COLO829 (cell line): Measurements from ENCODE around the gene CTNNBIP1.

Experiments
- DNase-seq: peaks from one replicate; pipeline ENCODE4 v3.0.0; 2012; ENCODE audit warnings: low spot score

The CTNNBIP1 gene

DNA sequence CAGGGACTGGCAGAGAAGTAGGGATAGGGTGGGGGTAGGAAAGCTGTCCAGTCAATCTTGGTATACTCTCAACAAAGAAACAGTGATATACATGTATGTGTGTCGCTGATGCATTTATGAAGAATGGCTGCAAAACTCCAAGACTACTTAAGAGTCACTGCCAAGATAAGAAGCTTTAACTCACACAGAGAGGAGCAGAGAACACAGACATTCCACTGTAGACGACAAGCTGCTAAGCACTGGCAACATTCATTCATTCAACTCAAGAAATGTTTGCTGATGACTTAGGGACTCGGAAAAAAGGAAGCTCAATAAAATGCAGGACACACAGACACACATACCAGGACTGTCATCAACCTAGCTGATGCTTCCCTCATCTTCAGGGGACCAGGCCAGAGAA, 5.5 kb downstream of the CTNNBIP1 start:
- no peak for DNase-seq

- no peak for DNase-seq
Measured at GRCh38 chr1:9903801-9904527, 6.1 kb downstream of the CTNNBIP1 start.

GRCh38 chr1:9902060-9902452, 8.0 kb downstream of the CTNNBIP1 start:
- no peak for DNase-seq

DNA sequence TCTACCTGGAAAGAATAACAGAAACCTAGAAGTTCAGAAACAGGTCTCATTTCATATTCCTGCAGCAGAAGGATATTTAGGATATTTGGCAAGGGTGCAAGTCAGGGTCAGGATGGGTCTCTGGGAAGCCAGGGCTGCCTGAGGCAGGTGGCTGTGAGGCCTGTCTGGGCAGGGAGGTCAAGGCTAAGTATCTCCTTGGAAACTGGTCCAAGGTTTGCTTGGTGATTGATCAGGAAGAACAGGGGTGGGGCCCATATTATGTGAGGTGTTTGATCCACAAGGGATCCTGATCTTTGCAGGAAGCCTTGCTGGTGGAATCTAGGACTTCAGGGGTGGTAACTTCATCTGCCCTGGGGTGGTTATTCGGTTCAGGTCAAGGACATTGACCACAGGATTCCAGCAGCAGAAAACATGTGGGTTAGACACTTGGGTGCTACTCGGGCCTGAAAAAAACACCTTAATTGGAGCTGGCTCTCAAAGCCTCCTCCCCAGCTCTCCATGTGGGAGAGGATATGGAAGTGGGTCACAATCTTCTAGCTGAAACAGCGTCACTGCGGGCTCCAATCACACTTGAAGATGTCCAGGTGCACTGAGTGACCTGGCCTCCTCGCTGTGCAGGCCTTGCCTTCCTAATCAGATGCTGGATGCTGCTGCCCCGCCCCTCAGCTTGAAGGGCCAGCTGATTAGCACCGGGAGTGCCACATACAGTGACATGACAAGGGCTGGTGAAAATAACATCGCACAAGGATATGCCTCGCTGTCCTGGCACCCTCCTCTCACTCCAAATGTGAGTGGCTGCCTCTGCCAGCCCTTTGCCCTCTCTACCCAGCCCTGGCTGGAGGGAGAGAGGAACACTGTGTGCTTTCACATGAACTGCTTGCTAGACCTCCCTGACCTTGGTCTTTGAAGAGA, 8.7 kb downstream of the CTNNBIP1 start:
- no peak for DNase-seq

- DNase-seq, result no peak
Measured at GRCh38 chr1:9900142-9901043, 9.7 kb downstream of the CTNNBIP1 start.

DNA sequence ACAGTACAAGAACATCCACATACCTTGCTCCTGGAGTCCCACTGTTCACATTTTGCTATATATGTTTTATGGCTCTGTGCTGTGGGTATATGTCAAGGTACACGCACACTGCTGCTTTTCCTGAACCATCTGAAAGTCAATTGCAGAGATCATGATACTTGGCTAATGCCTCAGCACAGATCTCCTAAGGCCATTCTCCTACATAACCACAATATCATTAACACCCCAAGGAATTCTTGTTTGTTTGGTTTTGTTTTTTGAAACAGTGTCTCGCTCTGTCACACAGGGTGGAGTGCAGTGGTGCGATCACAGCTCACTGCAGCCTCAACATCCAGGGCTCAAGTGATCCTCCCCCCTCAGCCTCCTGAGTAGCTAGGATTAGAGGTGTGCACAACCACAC, 16.0 kb downstream of the CTNNBIP1 start:
- no peak for DNase-seq

GRCh38 chr1:9892563-9893528, 17.2 kb downstream of the CTNNBIP1 start:
- peak; percentile 34 for DNase-seq

GRCh38 chr1:9891207-9891606, 18.9 kb downstream of the CTNNBIP1 start:
- no peak for DNase-seq

- peak; percentile 68 for DNase-seq
Measured at GRCh38 chr1:9890224-9890731, 19.8 kb downstream of the CTNNBIP1 start.

DNA sequence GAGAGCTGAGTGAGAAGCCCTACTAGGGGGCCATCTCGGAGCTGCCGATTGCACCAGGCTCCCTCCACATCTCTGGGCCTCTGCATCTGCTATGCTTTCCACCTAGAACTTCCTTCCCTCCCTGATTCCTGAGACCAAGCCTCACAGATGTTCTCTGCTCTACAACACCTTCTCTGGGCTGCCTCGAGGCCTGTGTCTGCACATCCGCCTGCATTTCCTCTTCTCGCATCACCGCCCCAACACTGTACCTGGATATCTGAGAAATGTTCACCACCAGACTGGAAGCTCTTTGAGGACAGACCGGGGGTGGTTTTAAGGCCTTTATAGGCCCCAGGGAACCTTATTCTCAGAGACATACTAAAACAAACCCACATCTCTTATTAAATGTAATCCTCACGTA, 20.7 kb downstream of the CTNNBIP1 start:
- DNase-seq, result no peak

DNA sequence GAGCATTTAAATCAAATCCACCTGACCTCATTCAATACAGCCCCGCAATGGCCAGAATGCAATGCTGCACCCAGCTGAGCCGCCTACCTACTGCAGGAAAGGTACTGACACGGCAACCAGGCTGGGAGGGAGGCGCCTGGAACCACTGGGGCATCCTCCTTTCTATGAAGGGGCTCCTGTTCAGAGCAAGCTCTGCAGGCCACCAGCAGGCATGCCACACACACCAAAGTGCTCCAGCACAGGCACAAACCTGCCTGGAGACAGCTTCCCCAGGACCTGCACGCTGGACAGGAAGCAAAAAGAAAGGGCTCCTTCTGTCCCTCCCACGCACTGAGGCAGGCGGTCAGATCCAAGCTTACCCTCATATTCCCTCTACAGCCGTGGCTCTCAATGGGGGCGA, 21.2 kb downstream of the CTNNBIP1 start:
- DNase-seq, result peak; percentile 58

- DNase-seq, result no peak
Measured at GRCh38 chr1:9887070-9887469, 23.0 kb downstream of the CTNNBIP1 start.

- no peak for DNase-seq
Measured at GRCh38 chr1:9886092-9886742, 23.9 kb downstream of the CTNNBIP1 start.

GRCh38 chr1:9884805-9885204, 25.3 kb downstream of the CTNNBIP1 start:
- DNase-seq, result no peak

DNA sequence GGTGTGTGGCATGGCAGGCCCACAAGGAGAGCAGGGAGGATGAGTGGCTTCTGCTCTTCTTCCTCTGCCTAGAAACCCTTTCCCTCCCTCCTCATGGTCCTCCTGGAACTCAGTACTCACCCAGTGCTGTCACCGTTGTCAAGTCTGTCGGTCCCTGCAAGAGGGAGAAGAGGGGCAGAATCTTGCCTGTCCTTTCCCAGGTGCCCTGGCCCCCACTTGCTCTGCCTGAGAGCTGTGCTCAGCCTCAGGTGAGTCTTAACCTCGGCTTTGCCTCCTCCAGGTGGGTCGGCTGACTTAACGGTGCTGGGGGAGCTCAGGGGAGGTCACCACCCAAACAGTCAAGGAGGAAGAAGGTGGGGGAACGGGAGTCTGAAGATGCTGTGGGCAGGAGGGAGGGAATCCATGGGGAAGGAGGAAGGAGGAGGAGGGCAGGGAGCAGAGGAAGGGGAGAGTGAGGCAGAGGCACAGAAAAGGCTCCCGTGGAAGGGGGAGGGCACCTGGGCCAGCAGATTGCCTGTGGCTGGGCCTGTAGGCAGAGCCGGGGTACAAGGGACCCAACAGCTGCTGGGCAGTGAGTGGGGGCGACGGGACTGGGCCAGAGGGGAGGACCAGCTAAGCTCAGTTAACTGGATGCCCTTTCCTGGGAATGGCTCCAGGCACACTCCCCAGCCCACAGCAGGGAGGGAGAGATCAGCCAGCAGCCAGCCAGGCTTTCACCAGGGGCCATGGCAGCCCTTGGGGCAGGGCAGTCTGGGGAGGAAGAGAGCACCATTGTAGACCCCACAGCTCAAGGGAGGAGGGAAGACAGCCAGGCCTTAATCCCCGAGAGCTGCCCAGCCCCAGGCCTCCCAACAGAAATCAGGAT, 26.3 kb downstream of the CTNNBIP1 start:
- no peak for DNase-seq

- no peak for DNase-seq
Measured at GRCh38 chr1:9882945-9883303, 27.1 kb downstream of the CTNNBIP1 start.

GRCh38 chr1:9882296-9882944, 27.6 kb downstream of the CTNNBIP1 start:
- no peak for DNase-seq

- DNase-seq, result peak; percentile 33
Measured at GRCh38 chr1:9881838-9882249, 28.2 kb downstream of the CTNNBIP1 start.

GRCh38 chr1:9878404-9878803, 31.7 kb downstream of the CTNNBIP1 start:
- DNase-seq, result no peak
